Measurements from ENCODE around the gene CCDC18.

DNA sequence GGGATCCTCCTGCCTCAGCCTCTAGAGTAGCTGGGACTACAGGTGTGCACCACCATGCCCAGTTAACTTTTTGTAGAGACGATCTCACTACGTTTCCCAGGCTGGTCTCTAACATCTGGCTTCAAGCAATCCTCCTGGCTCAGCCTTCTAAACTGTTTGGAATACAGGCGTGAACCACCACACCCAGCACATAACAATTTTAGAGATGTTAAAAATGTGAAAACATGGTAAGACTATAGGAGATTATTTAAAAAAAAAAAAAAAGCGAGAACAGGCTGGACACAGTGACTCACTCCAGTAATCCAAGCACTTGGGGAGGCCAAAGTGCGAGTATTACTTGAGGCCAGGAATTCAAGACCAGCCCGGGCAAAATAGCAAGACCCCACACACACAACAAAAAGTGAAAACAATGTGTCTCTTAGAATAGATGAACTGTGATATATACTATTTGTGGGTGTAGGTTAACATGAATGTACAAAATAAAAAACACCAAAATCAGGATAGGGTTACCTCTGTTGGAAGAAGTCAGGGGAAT, 19.6 kb downstream of the CCDC18 start:
- TF ChIP-seq, protein P1, sequence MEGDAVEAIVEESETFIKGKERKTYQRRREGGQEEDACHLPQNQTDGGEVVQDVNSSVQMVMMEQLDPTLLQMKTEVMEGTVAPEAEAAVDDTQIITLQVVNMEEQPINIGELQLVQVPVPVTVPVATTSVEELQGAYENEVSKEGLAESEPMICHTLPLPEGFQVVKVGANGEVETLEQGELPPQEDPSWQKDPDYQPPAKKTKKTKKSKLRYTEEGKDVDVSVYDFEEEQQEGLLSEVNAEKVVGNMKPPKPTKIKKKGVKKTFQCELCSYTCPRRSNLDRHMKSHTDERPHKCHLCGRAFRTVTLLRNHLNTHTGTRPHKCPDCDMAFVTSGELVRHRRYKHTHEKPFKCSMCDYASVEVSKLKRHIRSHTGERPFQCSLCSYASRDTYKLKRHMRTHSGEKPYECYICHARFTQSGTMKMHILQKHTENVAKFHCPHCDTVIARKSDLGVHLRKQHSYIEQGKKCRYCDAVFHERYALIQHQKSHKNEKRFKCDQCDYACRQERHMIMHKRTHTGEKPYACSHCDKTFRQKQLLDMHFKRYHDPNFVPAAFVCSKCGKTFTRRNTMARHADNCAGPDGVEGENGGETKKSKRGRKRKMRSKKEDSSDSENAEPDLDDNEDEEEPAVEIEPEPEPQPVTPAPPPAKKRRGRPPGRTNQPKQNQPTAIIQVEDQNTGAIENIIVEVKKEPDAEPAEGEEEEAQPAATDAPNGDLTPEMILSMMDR (IDR thresholded peaks at IDR 0.05) = no peak
- TF ChIP-seq POLR2A (IDR thresholded peaks at IDR 0.05) = no peak
